ENCODE results near the gene SLC38A6. TPM values are rescaled to one million over a fixed set of nuclear protein-coding genes. Genes with fewer than 3 reads are reported as not detected.
A peak's percentile ranks its signal among the peaks of the same experiment; 100 is the strongest.
"Not testable (repeated sequence)": the region's sequence is repeated elsewhere in the genome, so short reads cannot be mapped to it uniquely, and the experiment has no call there.

The SLC38A6 gene
- total RNA-seq, 2 donors from 2014 or later: 9.9 to 18.2 TPM

DNA sequence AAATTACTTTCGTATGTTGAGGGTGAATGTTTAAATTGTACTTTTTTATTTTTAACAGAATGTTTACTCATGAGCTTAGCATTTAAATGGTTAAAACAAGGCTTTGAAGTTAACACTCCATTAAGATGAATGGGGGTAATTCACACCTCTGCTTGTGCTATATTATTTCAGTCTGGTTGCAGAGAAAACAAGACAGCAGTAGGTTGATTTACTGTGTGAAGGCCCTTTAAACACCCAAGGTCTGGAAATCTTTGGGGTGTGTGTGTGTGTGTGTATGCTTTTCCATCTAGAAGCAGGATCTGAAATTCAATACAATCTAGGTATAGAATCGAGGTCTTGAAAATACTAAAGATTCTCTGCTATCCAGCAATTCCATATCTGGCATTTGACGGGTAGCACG is 83.8 kb downstream of the SLC38A6 start:
- Histone ChIP-seq H3K27ac (ENCODE audit: low read depth, low read length) (no peak overlapping the region), H3K9ac (ENCODE audit: extremely low read depth, low read length, poor library complexity, severe bottlenecking) (no peak overlapping the region), H3K9me3 (ENCODE audit: control insufficient read depth, low read length) (peaks cover 19% of the 10 kb centered on the region), H3K4me1 (ENCODE audit: control insufficient read depth, insufficient read depth, low read length) (peaks cover 20% of the 10 kb centered on the region), H3K36me3 (ENCODE audit: control insufficient read depth, insufficient read depth, low read length) (no peaks in the 10 kb centered on the region), H3K4me3 (ENCODE audit: low read length) (peak overlapping the region; percentile 34), H3K27me3 (ENCODE audit: control insufficient read depth, insufficient read depth, low read length, poor library complexity, severe bottlenecking) (no peaks in the 10 kb centered on the region)
- DNase-seq: no peak
- Mint-ChIP-seq H3K27me3 (ENCODE audit: insufficient read depth) (peaks cover 28% of the 10 kb centered on the region), H3K9me3 (peaks cover 11% of the 10 kb centered on the region), H3K4me1 (peaks cover 40% of the 10 kb centered on the region), H3K27ac (no peak overlapping the region), H3K36me3 (ENCODE audit: low read depth) (peaks cover 10% of the 10 kb centered on the region), H3K4me3 (no peak overlapping the region)
- 59 to 61% methylated on average over 4 of the region's 4 CpGs for WGBS, 2 experiments (ENCODE audit: insufficient coverage in 1 of 2, insufficient read length in 1 of 2)
- TF ChIP-seq CTCF (conservative IDR thresholded peaks at IDR 0.05): no peak

- Histone ChIP-seq H3K27ac (ENCODE audit: low read depth, low read length) (no peak overlapping the region), H3K27me3 (ENCODE audit: control insufficient read depth, insufficient read depth, low read length, poor library complexity, severe bottlenecking) (no peaks in the 10 kb centered on the region), H3K4me3 (ENCODE audit: low read length) (peak overlapping the region; percentile 34), H3K4me1 (ENCODE audit: control insufficient read depth, insufficient read depth, low read length) (peaks cover 20% of the 10 kb centered on the region), H3K9ac (ENCODE audit: extremely low read depth, low read length, poor library complexity, severe bottlenecking) (no peak overlapping the region), H3K36me3 (ENCODE audit: control insufficient read depth, insufficient read depth, low read length) (no peaks in the 10 kb centered on the region), H3K9me3 (ENCODE audit: control insufficient read depth, low read length) (peaks cover 27% of the 10 kb centered on the region)
- DNase-seq: no peak
- Mint-ChIP-seq H3K27ac (no peak overlapping the region), H3K9me3 (peaks cover 18% of the 10 kb centered on the region), H3K27me3 (ENCODE audit: insufficient read depth) (peaks cover 28% of the 10 kb centered on the region), H3K4me1 (peaks cover 40% of the 10 kb centered on the region), H3K36me3 (ENCODE audit: low read depth) (peaks cover 10% of the 10 kb centered on the region), H3K4me3 (no peak overlapping the region)
- TF ChIP-seq CTCF (conservative IDR thresholded peaks at IDR 0.05): no peak
These were observed 84.6 kb downstream of the SLC38A6 start for GRCh38 chr14:61065656-61066055.

DNA sequence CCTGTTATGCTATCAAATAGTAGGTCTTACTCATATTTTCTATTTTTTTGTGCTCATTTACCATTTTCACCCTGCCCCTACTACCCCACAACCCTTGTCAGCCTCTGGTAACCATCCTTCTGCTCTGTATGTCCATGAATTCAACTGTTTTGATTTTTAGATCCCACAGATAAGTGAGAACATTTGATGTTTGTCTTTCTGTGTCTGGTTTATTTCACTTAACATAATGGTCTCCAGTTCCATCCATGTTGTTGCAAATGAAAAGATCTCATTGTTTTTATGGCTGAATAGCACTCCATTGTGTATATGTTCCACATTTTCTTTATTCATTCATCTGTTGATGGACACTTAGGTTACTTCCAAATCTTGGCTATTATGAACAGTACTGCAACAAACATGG is 91.4 kb downstream of the SLC38A6 start:
- H3K36me3 Mint-ChIP-seq (ENCODE audit: low read depth); H3K27ac Mint-ChIP-seq: not testable (repeated sequence)
- H3K9me3 ChIP-seq (ENCODE audit: control insufficient read depth, low read length): peaks cover 15% of the 10 kb centered on the region

GRCh38 chr14:61074852-61075251 is 93.8 kb downstream of the SLC38A6 start:
- TF ChIP-seq CTCF (conservative IDR thresholded peaks at IDR 0.05): no peak
- H3K4me1 ChIP-seq (ENCODE audit: control insufficient read depth, insufficient read depth, low read length): no peaks in the 10 kb centered on the region
- H3K27ac Mint-ChIP-seq: no peak overlapping the region
- DNase-seq: no peak
- no peak overlapping the region for H3K4me3 Mint-ChIP-seq
- H3K9me3 ChIP-seq (ENCODE audit: control insufficient read depth, low read length): peaks cover 8% of the 10 kb centered on the region
- H3K9me3 Mint-ChIP-seq: peaks cover 6% of the 10 kb centered on the region
- H3K4me1 Mint-ChIP-seq: no peaks in the 10 kb centered on the region
- H3K27ac ChIP-seq (ENCODE audit: low read depth, low read length): no peak overlapping the region
- peaks cover 2% of the 10 kb centered on the region for H3K36me3 Mint-ChIP-seq (ENCODE audit: low read depth)
- 91 to 96% methylated on average over 3 of the region's 3 CpGs for WGBS, 2 experiments (ENCODE audit: insufficient coverage in 1 of 2, insufficient read length in 1 of 2)
- H3K27me3 ChIP-seq (ENCODE audit: control insufficient read depth, insufficient read depth, low read length, poor library complexity, severe bottlenecking): no peaks in the 10 kb centered on the region
- H3K9ac ChIP-seq (ENCODE audit: extremely low read depth, low read length, poor library complexity, severe bottlenecking): no peak overlapping the region
- H3K4me3 ChIP-seq (ENCODE audit: low read length): no peak overlapping the region
- H3K36me3 ChIP-seq (ENCODE audit: control insufficient read depth, insufficient read depth, low read length): no peaks in the 10 kb centered on the region
- H3K27me3 Mint-ChIP-seq (ENCODE audit: insufficient read depth): no peaks in the 10 kb centered on the region

More for the DNA sequence above, 91.4 kb downstream of the SLC38A6 start:
- not testable (repeated sequence) for H3K36me3 ChIP-seq (ENCODE audit: control insufficient read depth, insufficient read depth, low read length); H3K27ac ChIP-seq (ENCODE audit: low read depth, low read length); DNase-seq; H3K4me3 Mint-ChIP-seq; H3K9ac ChIP-seq (ENCODE audit: extremely low read depth, low read length, poor library complexity, severe bottlenecking); H3K9me3 Mint-ChIP-seq; H3K4me1 ChIP-seq (ENCODE audit: control insufficient read depth, insufficient read depth, low read length); H3K27me3 ChIP-seq (ENCODE audit: control insufficient read depth, insufficient read depth, low read length, poor library complexity, severe bottlenecking); H3K27me3 Mint-ChIP-seq (ENCODE audit: insufficient read depth); H3K4me3 ChIP-seq (ENCODE audit: low read length)
- H3K4me1 Mint-ChIP-seq: peaks cover 16% of the 10 kb centered on the region

All from endodermal cell (in vitro differentiated cells).